ENCODE data around the gene TSPAN18. TPM values are rescaled to one million over a fixed set of nuclear protein-coding genes. Genes with fewer than 3 reads are reported as not detected.

The TSPAN18 gene, protein sequence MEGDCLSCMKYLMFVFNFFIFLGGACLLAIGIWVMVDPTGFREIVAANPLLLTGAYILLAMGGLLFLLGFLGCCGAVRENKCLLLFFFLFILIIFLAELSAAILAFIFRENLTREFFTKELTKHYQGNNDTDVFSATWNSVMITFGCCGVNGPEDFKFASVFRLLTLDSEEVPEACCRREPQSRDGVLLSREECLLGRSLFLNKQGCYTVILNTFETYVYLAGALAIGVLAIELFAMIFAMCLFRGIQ
- total RNA-seq (2014; rRNA removed; shearing (Covaris generic)) (not detected in 2 replicates), total RNA-seq (2022) (not detected in 2 replicates), Bru-seq, nascent RNA (percentile 6 among the genes with signal in this experiment), BruChase-seq, experiment 1, labeled RNA remaining after a 6-hour chase (percentile 9 among the genes with signal in this experiment), BruChase-seq, experiment 2, labeled RNA remaining after a 2-hour chase (percentile 7 among the genes with signal in this experiment)
- long read RNA-seq = 0 reads

DNA sequence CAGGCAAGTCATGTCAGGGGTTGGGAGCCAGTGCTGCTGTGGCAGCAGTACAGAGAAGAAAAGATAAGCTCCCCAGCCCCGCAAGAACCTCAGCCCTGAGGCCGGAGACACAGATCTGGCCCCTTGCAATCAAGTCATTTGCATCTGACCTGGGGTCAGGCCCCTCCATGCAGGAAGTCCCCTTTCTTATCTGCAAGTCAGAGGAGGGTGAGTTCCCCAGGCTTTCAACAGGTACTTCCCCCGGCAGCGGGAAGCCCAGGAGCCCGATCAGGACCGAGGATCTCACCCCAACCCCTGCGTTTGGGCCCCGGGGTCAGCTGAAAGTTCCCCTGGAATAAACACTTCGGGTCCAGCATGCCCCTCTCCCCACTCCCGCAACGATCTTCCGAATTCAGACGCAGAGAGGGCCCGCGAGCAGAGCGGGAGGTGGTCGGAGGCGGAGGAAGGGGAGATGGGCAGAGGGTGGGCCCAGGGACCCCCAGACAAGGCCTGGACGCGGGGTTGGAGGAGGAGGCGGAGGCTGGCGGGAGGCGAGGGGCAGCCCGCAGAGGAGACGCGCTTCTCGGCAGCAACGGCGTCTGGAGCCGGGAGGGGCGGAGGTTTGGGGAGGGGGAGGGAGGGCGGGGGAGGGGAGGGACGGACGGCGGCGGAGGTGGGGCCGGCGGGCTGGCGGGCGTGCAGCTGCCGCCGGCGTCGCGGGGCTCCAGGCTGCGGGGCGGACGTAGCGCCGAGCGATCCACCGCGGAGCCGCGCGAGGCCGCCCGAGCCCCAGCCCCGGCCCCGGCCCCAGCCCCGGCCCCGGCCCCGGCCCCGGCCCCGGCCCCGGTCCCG, at the start of gene TSPAN18:
Gene TSPAN18 (plus strand): TSS at position 680 of the 831 bp plus-strand sequence. CDS start 179,455 bp downstream, outside the sequence.
- H3K9me2 ChIP-seq (ENCODE audit: insufficient read depth, low read length) = no peaks in the 10 kb centered on the region
- CTCF ChIA-PET (ENCODE audit: unreplicated experiment) = no interaction called here

DNA sequence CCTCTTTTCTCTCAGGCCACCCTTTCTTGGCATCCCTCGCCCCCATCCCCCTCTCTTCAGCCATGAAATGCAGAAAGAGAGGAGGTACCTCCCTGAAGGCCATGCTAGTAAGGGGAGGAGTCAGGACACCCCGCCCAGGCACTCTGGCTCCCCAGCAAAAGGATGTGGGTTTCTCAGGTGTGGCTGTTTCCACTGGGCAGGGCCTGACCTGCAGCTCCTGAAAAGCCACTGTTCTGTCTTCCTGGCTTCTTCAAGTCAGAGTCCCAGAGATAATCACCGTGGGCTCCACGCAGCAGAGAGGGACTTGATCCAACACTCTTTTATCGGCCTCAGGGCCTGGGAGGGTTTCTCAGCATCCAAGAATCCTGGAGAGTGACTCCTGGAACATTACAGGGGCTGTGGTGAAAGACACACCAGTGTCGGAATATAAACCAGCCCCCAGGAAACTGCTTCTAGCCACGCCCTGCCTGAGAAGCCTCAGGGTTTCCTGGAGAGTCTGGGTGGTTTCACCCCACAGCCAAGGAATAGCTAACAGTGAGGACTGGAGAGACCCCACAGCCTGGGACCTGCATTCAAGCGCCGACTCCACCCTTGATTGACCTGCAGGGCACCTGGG, 45.7 kb upstream of the TSPAN18 start:
- H3K4me1 ChIP-seq (ENCODE audit: insufficient read depth, low read length, poor library complexity, severe bottlenecking) = no peaks in the 10 kb centered on the region
- ChIA-PET POLR2A (no interaction called here), CTCF (ENCODE audit: unreplicated experiment) (no interaction called here)
- no peak overlapping the region for H3K4me2 ChIP-seq (ENCODE audit: low read length)
- no peaks in the 10 kb centered on the region for H3K9me3 ChIP-seq (ENCODE audit: low read length)
- H3K36me3 ChIP-seq (ENCODE audit: insufficient read depth, low read length) = no peaks in the 10 kb centered on the region
- no peaks in the 10 kb centered on the region for H3K79me2 ChIP-seq (ENCODE audit: insufficient read depth, low read depth, low read length)
- DNase-seq (ENCODE audit: low spot score) = no peak
- no peak overlapping the region for H3K4me3 ChIP-seq (ENCODE audit: low read depth, low read length, poor library complexity, severe bottlenecking)
- H4K20me1 ChIP-seq (ENCODE audit: insufficient read depth, low read length) = no peaks in the 10 kb centered on the region
- no peak overlapping the region for H3K27ac ChIP-seq (ENCODE audit: low read depth, low read length, poor library complexity, severe bottlenecking)
- H3K9me2 ChIP-seq (ENCODE audit: insufficient read depth, low read length) = no peaks in the 10 kb centered on the region
- TF ChIP-seq, protein P1, sequence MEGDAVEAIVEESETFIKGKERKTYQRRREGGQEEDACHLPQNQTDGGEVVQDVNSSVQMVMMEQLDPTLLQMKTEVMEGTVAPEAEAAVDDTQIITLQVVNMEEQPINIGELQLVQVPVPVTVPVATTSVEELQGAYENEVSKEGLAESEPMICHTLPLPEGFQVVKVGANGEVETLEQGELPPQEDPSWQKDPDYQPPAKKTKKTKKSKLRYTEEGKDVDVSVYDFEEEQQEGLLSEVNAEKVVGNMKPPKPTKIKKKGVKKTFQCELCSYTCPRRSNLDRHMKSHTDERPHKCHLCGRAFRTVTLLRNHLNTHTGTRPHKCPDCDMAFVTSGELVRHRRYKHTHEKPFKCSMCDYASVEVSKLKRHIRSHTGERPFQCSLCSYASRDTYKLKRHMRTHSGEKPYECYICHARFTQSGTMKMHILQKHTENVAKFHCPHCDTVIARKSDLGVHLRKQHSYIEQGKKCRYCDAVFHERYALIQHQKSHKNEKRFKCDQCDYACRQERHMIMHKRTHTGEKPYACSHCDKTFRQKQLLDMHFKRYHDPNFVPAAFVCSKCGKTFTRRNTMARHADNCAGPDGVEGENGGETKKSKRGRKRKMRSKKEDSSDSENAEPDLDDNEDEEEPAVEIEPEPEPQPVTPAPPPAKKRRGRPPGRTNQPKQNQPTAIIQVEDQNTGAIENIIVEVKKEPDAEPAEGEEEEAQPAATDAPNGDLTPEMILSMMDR (conservative IDR thresholded peaks at IDR 0.05; ENCODE audit: low read length) = no peak
- no peak for TF ChIP-seq EZH2phosphoT487 (IDR thresholded peaks at IDR 0.05; ENCODE audit: borderline replicate concordance, low read depth, low read length)
- BruUV-seq (replicated peaks) = no TSS peak
- H2AFZ ChIP-seq (ENCODE audit: low read length) = no peak overlapping the region
- intact Hi-C loops (cut with micrococcal nuclease; ENCODE audit: unreplicated experiment) = no loop called here

More for the DNA sequence above, at the start of gene TSPAN18:
- Histone ChIP-seq H2AFZ (ENCODE audit: low read length) (peak within 1 kb of the TSS; percentile 41; the same call in 1 of the 2 replicates), H3K4me2 (ENCODE audit: low read length) (peak within 1 kb of the TSS; percentile 71), H3K79me2 (ENCODE audit: insufficient read depth, low read depth, low read length) (no peaks in the 10 kb centered on the region), H4K20me1 (ENCODE audit: insufficient read depth, low read length) (no peaks in the 10 kb centered on the region), H3K9me3 (ENCODE audit: low read length) (no peaks in the 10 kb centered on the region), H3K4me1 (ENCODE audit: insufficient read depth, low read length, poor library complexity, severe bottlenecking) (peaks cover 6% of the 10 kb centered on the region), H3K27ac (ENCODE audit: low read depth, low read length, poor library complexity, severe bottlenecking) (no peak within 1 kb of the TSS), H3K36me3 (ENCODE audit: insufficient read depth, low read length) (no peaks in the 10 kb centered on the region), H3K4me3 (ENCODE audit: low read depth, low read length, poor library complexity, severe bottlenecking) (peak within 1 kb of the TSS; percentile 38)
- POLR2A ChIA-PET = no interaction called here
- intact Hi-C loops (cut with micrococcal nuclease; ENCODE audit: unreplicated experiment) = no loop called here
- no TSS peak for BruUV-seq (replicated peaks)
- DNase-seq (ENCODE audit: low spot score) = peak; percentile 26
- TF ChIP-seq EZH2phosphoT487 (IDR thresholded peaks at IDR 0.05; ENCODE audit: borderline replicate concordance, low read depth, low read length) = no peak
- TF ChIP-seq, protein P1 (conservative IDR thresholded peaks at IDR 0.05; ENCODE audit: low read length) = no peak
